GM04503 (cell line): ENCODE measurements around the gene MNT.

Experiments used
- DNase-seq: peaks from one replicate; pipeline ENCODE4 v3.0.0-alpha.2; 2012; ENCODE audit warnings: low read depth

The MNT gene

DNA sequence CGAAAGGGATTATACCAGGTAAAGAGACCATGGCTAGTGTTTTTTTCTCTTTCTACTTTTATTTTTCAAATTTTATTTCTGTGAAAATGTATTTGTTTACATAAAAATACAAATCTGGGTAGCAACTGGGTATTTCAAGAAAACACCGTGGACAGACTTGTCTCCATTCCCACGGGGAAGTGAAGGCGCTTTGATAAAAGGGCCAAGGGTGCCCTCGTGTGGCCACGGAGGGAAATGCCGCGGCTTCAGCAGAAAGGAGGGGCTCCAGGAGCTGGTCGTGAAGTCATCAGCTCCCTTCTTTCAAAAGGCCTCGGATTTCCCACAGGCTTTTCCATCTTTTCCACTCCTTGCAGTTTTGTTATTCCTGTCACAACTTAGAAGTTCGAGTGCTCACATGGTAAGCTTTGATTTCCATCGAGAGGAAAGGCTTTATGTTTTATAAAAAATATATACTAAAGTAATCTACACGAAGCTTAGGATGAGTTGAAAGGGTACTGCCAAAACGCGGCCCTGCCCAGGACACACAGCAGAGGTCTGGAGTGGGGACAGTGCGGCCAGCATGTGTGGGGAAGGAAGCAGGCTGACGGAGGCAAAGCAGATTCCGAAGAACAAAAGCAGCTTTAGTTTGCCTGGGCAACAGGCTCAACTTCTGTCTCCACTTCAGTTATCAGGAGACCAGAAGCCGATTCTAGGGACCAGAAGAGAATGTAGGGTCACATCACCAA lies 15.3 kb upstream of the MNT start:
- DNase-seq, result no peak

GRCh38 chr17:2415081-2415480 lies 14.2 kb upstream of the MNT start:
- DNase-seq, result no peak

DNA sequence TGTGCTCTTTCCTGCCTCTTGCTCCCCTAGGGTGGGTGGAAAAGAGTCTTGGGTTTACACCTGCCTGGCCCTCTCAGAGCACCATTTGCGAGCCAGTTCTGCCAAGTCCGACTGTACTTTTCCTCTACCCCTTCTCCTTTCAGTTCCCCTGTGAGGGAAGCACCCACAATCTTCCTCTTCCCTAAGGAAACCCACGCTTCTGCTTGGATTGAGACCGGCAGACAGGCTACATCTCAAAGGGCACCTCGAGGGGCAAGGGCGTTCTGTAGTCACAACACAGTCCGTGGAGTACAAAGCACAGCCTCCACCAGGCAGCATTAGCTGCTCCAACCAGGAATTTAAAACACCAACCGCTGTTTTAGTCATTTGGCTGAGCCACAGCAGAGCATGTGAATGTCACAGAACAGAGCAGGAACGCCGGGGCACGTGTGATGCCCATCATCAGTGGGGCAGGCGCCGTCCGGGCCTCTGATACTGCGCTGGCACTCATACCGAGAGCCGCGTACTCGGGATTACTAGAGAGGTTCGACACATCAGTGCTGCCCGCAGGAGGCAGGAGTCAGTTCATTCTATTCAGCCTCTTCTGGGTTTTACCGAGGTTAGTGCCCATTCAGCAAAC lies 13.7 kb upstream of the MNT start:
- no peak for DNase-seq

DNA sequence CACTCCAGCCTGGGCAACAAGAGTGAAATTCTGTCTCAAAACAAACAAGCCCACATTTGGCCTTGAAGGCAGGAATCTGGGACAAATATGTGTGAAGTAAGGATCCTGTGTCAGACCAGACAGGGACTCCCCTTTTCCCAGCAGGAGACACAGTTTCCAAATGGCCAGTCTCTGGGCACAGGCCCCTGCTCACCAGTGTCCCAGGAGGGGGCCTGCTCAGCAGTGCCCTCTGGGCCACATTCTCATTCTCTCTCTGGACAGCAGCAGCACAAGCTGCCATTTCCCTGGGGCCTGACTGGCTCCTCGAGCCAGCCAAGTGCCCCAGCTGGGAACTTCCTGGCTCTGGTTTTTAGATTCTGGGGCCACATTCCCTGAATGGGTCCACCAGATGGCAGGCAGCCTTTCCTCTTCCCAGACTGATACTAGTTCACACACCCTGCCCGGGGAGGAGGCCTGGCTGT lies 11.7 kb upstream of the MNT start:
- no peak for DNase-seq

- DNase-seq, result no peak
Observed at GRCh38 chr17:2410951-2411350, 10.1 kb upstream of the MNT start.

DNA sequence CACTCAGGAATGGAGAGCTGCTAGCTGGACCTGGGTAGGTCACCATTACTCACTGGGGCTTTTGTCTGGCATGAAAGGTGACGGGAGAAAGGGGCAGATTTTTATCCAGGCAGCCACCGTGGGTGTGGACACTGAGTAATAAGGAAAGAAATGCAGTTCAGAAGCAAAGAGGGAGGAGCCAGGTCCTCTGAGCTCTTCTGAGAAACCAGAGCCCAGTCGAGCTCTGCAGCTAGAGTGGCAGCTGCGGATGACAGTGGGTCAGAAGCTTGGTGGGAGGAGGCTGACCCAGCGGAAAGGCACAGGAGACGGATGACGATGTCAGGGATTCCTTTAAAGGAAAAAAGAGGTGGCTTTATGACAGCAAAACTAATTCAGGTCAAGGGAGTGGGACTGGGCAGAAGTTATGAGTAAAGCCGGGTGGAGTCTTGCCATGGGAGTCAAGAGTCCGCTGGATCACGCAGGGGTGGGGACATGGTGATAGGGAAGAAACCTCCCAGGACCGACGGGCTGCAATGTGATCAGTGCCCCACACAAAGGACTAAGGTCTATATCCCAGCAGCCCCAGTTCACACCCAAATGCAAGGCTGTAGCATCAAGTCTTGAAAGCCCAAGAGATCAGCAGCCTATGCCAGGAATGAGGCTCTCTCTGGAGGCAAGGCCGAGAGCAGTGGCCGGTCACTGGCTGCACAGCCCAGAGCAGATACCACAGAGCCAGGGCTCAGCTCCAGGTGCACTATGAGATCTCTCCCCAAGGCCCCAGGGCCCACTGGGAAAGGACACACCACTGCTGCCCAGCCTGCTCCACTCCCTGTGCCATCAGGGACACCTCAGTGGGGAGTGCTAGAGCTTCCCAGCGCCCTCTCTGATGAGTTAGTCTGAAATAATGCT lies 6.3 kb upstream of the MNT start:
- DNase-seq, result peak; percentile 90

DNA sequence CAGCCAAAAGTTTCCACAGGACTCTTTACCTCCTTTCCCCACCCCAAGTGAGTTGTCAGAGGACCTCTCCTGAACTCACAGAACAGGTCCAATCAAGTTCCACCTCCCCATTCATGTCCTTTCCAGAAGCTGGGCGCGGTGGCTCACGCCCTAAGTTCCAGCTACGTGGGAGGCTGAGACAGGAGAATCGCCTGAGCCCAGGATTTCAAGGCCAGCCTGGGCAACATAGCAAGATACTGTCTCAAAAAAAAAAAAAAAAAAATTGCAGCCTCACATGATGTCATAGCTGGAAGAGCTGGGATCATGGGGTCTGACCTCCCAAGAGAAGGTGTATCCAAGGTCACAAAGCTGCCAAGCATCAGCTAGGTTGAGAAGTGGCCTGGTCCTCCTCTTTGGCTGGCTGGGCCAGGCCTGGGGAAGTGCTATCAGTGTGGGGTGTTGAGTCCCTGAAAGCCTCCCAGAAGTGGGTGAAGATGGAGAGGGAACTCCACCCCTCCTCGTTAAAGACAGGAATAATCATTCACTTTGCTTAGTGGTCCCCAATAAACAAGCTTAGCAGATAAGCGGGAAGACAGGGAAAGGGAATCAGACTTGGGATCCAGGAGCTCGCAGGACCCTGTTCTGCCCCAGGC lies 5.5 kb upstream of the MNT start:
- no peak for DNase-seq

- peak; percentile 94 for DNase-seq
Observed at GRCh38 chr17:2405247-2405926, 4.5 kb upstream of the MNT start.

- no peak for DNase-seq
Observed at GRCh38 chr17:2403044-2403443, 2.2 kb upstream of the MNT start.

DNA sequence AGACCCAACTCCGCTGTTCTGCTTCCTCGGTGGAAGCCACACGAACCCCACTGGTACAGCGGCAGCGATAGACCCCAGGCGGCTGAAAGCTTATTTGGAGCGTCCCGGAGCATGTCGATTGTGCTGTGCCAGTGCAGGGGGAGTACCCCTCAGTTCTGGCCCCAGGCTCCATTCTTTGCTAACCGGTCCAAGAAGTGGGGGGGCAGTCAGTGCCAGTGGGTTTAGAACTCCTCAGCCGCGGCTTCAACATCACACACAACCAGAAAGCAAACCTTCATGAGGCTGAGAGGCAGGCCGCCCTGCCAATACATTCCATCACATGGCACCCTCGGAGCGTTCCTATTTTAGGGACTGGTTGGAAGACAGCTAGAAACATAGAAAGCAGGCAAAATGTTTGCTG lies 1.7 kb upstream of the MNT start:
- no peak for DNase-seq

DNA sequence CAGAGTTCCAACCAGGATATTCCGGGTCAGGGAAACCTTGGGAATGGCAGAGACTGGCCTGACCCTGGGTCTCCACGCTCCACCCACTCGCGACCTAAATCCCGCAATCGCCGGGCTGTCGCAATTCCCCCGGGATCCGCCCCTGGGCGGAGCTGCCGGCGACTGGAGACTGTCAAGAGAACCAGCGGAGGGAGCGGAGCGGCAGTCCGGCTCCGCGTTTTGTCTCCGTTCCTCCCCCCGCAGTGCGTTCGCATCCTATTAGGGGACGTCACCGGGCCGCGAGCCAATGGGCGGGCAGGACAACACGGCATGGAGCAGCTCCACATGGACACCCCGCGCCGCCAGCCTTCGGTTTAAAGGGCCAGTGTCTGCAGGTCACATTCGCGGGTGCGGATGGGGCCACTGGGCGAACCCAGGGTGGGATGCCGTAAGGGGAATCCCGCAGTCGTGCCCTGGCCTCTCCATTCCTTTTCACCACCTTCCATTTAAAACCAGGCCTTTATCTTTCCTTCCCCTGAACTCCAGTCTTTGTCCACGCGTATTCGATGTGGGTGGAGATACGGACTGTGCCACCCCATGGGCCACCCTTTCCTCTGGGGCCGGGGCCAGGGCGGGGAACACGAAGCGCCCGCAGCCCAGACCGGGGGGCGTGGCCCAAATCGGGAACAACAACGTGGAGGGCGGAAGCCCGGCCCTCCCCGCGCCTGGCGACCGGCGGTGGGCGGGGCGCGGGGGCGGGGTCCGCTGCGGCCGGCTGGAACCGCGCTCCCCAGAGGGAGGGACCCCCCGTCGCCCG lies 764 bp upstream of the MNT start:
- peak; percentile 92 for DNase-seq

- DNase-seq, result no peak
Observed at GRCh38 chr17:2400474-2400866, 390 bp downstream of the MNT start.

- DNase-seq, result peak; percentile 89
Observed at GRCh38 chr17:2399572-2400473, 1.0 kb downstream of the MNT start.

- DNase-seq, result no peak
Observed at GRCh38 chr17:2398655-2399571, 1.9 kb downstream of the MNT start.

DNA sequence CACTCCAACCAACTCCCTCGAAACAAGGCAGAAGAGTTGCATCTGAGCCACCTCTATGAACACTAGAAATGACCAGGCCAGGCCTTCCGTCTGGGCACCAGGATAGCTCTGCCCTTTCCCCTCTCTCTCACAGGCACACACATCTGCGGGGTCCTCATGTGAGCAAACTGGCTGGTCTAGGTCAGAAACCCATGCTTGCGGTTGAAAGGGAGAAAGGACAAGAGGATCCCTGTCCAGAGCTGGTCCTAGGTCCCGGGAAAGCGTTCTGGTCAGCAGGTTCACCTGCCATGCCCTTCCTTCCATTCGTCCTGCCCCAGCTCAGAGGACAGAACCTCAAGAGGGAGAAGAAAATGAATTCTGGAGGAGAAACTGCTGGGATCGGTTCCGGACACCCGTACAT lies 2.7 kb downstream of the MNT start:
- DNase-seq, result no peak

DNA sequence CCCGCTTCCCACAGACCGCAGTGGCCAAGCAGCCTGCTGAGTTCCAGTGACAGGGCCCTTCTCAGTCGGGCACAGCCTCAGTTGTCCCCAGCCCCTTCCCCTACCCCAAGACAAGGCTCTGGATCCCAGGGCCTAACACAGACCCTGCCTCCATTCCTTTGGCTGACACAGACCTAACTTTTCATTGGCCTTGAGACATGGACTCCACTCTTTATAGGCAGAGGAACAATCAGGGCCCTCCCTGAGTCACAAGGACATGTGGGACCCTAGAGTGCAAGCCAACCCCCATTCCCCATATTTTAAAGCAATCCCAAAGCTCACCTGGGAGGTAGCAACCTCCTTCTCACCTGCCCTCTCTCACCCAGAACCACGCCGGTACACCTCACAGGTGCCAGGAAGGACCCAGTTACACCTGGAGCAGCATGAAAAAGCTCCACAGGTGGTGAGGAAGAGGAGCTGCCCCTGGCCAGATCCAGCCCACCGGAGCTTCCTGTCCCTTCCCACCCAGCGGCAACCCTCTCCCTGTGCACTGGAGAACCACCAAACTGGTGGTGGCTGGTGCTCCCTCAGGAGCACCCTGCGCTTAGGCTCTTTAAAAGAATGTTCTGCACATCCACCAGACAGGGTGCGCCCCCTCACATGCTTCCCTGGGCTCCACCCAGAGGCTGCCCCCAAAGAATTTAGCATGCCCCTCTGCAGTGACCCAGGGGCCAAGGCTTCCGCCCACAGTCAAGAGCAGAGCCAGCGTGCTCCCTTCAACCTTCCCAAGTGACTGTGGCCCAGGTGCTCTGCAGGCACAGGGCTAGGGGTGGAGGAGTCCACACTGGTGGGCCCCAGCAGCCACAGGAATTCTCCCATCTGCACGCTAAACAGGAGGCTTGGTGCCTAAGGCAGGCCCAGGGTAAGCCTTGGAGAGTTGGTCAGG lies 3.4 kb downstream of the MNT start:
- no peak for DNase-seq

DNA sequence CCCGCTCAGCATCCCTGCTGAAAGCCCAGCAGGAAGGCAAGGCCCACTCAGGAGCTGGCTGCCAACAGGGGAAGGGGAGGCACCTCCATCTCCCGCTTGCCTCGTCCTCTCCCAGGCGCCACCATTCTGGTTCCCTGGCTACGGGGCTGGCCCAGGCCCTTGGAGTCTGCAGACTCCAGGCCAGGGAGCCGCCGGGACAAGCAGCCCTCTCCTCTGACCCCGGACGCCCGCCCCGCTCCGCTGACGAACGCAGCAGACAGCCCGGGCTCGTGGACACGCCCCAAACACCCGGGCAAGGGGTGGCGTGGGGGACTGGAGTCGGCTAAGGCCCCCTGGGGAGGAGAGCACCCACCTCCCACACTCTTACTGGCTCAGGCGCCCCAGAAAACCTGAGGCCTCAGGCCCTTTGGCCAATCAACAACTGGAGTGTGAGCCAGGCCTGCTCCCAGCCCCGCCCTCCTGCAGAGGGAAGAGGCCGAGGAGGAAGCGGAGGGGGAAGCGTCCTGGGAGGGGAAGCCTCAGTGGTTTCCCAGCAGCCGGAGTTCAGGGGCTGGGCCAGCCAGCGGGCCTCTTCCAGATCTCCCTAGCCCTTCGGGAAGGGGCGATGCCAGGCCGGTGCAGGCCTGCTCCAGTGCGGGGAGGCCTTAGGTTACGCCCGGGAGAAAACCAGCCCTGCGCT lies 4.2 kb downstream of the MNT start:
- DNase-seq, result peak; percentile 93
